Liver (tissue), 9 donors: Measurements from ENCODE around the gene GRK5. TPM values are rescaled to one million over a fixed set of nuclear protein-coding genes. Genes with fewer than 3 reads are reported as not detected.

ENCODE experiments used
- DNase-seq: peaks from one replicate; pipeline ENCODE4 v3.0.0-alpha.2; 2017; ENCODE audit warnings: low spot score
- H3K27ac ChIP-seq, 2 donors: one replicate each; pipeline ENCODE4 v1.7.0; 2013; ENCODE audit warnings: inconsistent platforms in 2 of 2, low read length in 2 of 2, control low read depth in 1 of 2, low read depth in 1 of 2, mild to moderate bottlenecking in 1 of 2
- H3K27me3 ChIP-seq, 4 donors: one replicate each; pipeline versions ENCODE4 v1.6.1 to v1.7.0; 2013; ENCODE audit warnings: low read length in 3 of 4, inconsistent platforms in 1 of 4, mild to moderate bottlenecking in 1 of 4, moderate library complexity in 1 of 4; ENCODE audit not compliant: control insufficient read depth in 4 of 4, insufficient read depth in 4 of 4
- H3K36me3 ChIP-seq, 4 donors: one replicate each; pipeline versions ENCODE4 v1.6.1 to v1.7.0; 2013; ENCODE audit warnings: low read length in 3 of 4, mild to moderate bottlenecking in 3 of 4, low read depth in 1 of 4, moderate library complexity in 1 of 4; ENCODE audit not compliant: control insufficient read depth in 4 of 4, insufficient read depth in 3 of 4
- H3K4me1 ChIP-seq, 4 donors: one replicate each; pipeline versions ENCODE4 v1.6.1 to v1.7.0; 2013; ENCODE audit warnings: low read length in 3 of 4, mild to moderate bottlenecking in 3 of 4, moderate library complexity in 1 of 4; ENCODE audit not compliant: control insufficient read depth in 4 of 4, insufficient read depth in 4 of 4
- H3K4me3 ChIP-seq, 3 donors: one replicate each; pipeline versions ENCODE4 v1.6.1 to v1.7.0; 2013; ENCODE audit warnings: low read length in 3 of 3, control low read depth in 1 of 3, low read depth in 1 of 3, mild to moderate bottlenecking in 1 of 3
- H3K9ac ChIP-seq, 2 donors: one replicate each; pipeline ENCODE4 v1.7.0; 2013; ENCODE audit warnings: low read length in 2 of 2, mild to moderate bottlenecking in 2 of 2, moderate library complexity in 2 of 2, control low read depth in 1 of 2, low read depth in 1 of 2
- H3K9me3 ChIP-seq, 4 donors: one replicate each; pipeline versions ENCODE4 v1.6.1 to v1.7.0; 2013; ENCODE audit warnings: low read length in 3 of 4; ENCODE audit not compliant: control insufficient read depth in 4 of 4
- EGR1 ChIP-seq, 2 donors: IDR thresholded peaks; 2 replicates each; pipeline ENCODE4 v1.6.1; 2016 to 2018; ENCODE audit warnings: antibody characterized with exemption in 2 of 2, low read depth in 2 of 2
- FOXA2 ChIP-seq: IDR thresholded peaks from 2 replicates; pipeline ENCODE4 v1.6.1; 2016; ENCODE audit warnings: antibody characterized with exemption
- GABPA ChIP-seq, 2 donors: IDR thresholded peaks in 1 of 2; conservative IDR thresholded peaks in 1 of 2; 2 replicates each; pipeline ENCODE4 v1.6.1; 2016; ENCODE audit warnings: antibody characterized with exemption in 2 of 2, mild to moderate bottlenecking in 1 of 2, moderate library complexity in 1 of 2
- HNF4A ChIP-seq, 2 donors: conservative IDR thresholded peaks; 2 replicates each; pipeline ENCODE4 v1.6.1; 2016; ENCODE audit warnings: antibody characterized with exemption in 2 of 2, mild to moderate bottlenecking in 2 of 2
- HNF4G ChIP-seq: IDR thresholded peaks from 2 replicates; pipeline ENCODE4 v1.6.1; 2016; ENCODE audit warnings: antibody characterized with exemption
- JUND ChIP-seq, 2 donors: IDR thresholded peaks; 2 replicates each; pipeline ENCODE4 v1.6.1; 2016; ENCODE audit warnings: antibody characterized with exemption in 2 of 2
- NR2F2 ChIP-seq: IDR thresholded peaks from 2 replicates; pipeline ENCODE4 v1.6.1; 2016; ENCODE audit warnings: antibody characterized with exemption
- RAD21 ChIP-seq, 2 donors: IDR thresholded peaks; 2 replicates each; pipeline ENCODE4 v1.6.1; 2016; ENCODE audit warnings: antibody characterized with exemption in 2 of 2, mild to moderate bottlenecking in 2 of 2
- RXRA ChIP-seq, 2 donors: IDR thresholded peaks; 2 replicates each; pipeline ENCODE4 v1.6.1; 2017 to 2018; ENCODE audit warnings: antibody characterized with exemption in 2 of 2, mild to moderate bottlenecking in 1 of 2
- TAF1 ChIP-seq: conservative IDR thresholded peaks from 2 replicates; pipeline ENCODE4 v1.6.1; 2016; ENCODE audit warnings: antibody characterized with exemption, mild to moderate bottlenecking
- WGBS: extraction: QIAGEN DNeasy Blood & Tissue Kit; methylation state at CpG from one replicate; pipeline ENCODE4 v1.1.7; 2013; 5-methylcytosine and 5-hydroxymethylcytosine counted together
- polyA plus RNA-seq, 2 donors: library from polyadenylated mRNA; stranded (reverse) in 1 of 2; unstranded in 1 of 2; fragments of 200-250 nt in 1 of 2; fragments of >200 nt in 1 of 2; fragmentation: Nextera tagmentation in 1 of 2; extraction: Ambion mirVana in 1 of 2; gene quantifications; one replicate each; pipeline versions ENCODE4 v1.2.1 to v1.2.3, GENCODE V29; 2013 to 2015
- total RNA-seq, 2 donors: library from RNA; depleted of rRNA; stranded (reverse); fragments of >200 nt; gene quantifications; one replicate each; pipeline ENCODE4 v1.2.3, GENCODE V29; 2014
- TF ChIP-seq, protein P1 (sequence below): IDR thresholded peaks from 2 replicates; pipeline ENCODE4 v1.6.1; 2016; ENCODE audit warnings: antibody characterized with exemption
- TF ChIP-seq, protein P2 (sequence below): IDR thresholded peaks from 2 replicates; pipeline ENCODE4 v1.6.1; 2016; ENCODE audit warnings: antibody characterized with exemption, mild to moderate bottlenecking
- TF ChIP-seq, protein P3 (sequence below): fragments of 150-350 bp; IDR thresholded peaks from 2 replicates; pipeline ENCODE4 v1.5.1; 2017; ENCODE audit warnings: improper control_type of control experiment, low read depth, low read length; ENCODE audit not compliant: missing input control
- TF ChIP-seq, protein P4 (sequence below): IDR thresholded peaks from 2 replicates; pipeline ENCODE4 v1.6.1; 2016; ENCODE audit warnings: antibody characterized with exemption
- donor health status: healthy.
- donor health status: healthy.
- donor health status: healthy.
- donor health status: healthy.
- donor health status: healthy.

Gene GRK5
- total and polyA plus RNA-seq, 4 donors, result 2.1 to 6.6 (median 5.1) TPM

DNA sequence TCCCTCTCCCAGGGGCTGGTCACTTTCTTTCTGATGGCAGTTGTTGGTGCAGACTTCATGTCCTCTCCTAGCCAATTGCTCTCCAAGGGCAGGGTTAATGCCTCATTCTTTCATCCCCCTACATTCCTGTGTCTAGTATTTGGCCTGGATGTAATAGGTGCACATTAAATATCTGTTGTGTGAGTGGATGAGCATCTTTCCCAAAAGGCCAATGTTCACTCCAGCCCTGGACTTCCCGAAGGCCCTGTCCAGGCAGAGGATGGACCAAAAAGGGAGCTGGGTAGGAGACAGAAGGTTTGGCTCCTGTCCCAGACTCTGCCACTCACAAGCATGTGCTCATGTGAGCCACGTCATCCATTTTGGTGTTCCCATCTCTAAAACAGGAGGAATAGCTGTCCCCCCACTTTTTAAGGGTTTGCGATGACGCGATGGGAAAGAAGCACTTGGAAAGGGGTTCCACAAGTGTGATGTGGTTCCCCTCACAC, 287.7 kb downstream of the GRK5 start:
- Histone ChIP-seq H3K27ac (no peak overlapping the region), H3K9ac (no peak overlapping the region), H3K9me3 (no peaks in the 10 kb centered on the region), H3K4me3 (no peak overlapping the region), H3K27me3 (no peaks in the 10 kb centered on the region), H3K4me1 (no peaks in the 10 kb centered on the region), H3K36me3 (no peaks in the 10 kb centered on the region)
- TF ChIP-seq, protein P1, sequence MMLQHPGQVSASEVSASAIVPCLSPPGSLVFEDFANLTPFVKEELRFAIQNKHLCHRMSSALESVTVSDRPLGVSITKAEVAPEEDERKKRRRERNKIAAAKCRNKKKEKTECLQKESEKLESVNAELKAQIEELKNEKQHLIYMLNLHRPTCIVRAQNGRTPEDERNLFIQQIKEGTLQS, result no peak
- TF ChIP-seq RAD21 (IDR thresholded peaks at IDR 0.05), result no peak
- no peak for TF ChIP-seq NR2F2
- no peak for TF ChIP-seq RXRA (IDR thresholded peaks at IDR 0.05)
- TF ChIP-seq, protein P2, sequence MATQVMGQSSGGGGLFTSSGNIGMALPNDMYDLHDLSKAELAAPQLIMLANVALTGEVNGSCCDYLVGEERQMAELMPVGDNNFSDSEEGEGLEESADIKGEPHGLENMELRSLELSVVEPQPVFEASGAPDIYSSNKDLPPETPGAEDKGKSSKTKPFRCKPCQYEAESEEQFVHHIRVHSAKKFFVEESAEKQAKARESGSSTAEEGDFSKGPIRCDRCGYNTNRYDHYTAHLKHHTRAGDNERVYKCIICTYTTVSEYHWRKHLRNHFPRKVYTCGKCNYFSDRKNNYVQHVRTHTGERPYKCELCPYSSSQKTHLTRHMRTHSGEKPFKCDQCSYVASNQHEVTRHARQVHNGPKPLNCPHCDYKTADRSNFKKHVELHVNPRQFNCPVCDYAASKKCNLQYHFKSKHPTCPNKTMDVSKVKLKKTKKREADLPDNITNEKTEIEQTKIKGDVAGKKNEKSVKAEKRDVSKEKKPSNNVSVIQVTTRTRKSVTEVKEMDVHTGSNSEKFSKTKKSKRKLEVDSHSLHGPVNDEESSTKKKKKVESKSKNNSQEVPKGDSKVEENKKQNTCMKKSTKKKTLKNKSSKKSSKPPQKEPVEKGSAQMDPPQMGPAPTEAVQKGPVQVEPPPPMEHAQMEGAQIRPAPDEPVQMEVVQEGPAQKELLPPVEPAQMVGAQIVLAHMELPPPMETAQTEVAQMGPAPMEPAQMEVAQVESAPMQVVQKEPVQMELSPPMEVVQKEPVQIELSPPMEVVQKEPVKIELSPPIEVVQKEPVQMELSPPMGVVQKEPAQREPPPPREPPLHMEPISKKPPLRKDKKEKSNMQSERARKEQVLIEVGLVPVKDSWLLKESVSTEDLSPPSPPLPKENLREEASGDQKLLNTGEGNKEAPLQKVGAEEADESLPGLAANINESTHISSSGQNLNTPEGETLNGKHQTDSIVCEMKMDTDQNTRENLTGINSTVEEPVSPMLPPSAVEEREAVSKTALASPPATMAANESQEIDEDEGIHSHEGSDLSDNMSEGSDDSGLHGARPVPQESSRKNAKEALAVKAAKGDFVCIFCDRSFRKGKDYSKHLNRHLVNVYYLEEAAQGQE, result no peak
- TF ChIP-seq EGR1 (IDR thresholded peaks at IDR 0.05; ENCODE audit: low read depth in 2 of 2), result no peak
- no peak for TF ChIP-seq FOXA2
- DNase-seq, result no peak
- 95% methylated on average over 5 of the region's 5 CpGs for WGBS

DNA sequence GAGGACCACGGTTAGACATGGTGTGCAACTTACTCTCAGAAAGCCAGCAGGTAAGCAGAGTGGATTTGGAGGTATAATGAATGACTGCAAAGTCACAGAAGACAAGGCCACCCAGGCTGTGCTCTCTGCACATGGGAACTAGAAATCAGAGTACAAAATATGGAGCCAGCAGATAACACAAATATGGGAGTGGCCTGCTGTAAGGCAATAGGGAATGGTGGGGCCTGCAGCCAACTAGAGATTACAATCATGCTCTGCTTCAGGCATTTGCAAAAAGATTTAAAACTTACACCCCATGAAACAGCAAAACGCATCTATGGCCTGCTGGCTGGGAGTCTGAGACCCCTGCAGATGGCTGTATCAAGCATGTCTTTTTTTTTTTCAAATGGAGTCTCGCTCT, 288.2 kb downstream of the GRK5 start:
- TF ChIP-seq NR2F2 (no peak), JUND (IDR thresholded peaks at IDR 0.05) (no peak), RAD21 (IDR thresholded peaks at IDR 0.05) (no peak), GABPA (IDR thresholded peaks at IDR 0.05 in 1 of 2, conservative IDR thresholded peaks at IDR 0.05 in 1 of 2) (no peak), EGR1 (IDR thresholded peaks at IDR 0.05; ENCODE audit: low read depth in 2 of 2) (no peak), HNF4A (conservative IDR thresholded peaks at IDR 0.05) (no peak), HNF4G (no peak), TAF1 (no peak)
- TF ChIP-seq, protein P2, result no peak
- TF ChIP-seq, protein P1, result no peak
- TF ChIP-seq, protein P3, sequence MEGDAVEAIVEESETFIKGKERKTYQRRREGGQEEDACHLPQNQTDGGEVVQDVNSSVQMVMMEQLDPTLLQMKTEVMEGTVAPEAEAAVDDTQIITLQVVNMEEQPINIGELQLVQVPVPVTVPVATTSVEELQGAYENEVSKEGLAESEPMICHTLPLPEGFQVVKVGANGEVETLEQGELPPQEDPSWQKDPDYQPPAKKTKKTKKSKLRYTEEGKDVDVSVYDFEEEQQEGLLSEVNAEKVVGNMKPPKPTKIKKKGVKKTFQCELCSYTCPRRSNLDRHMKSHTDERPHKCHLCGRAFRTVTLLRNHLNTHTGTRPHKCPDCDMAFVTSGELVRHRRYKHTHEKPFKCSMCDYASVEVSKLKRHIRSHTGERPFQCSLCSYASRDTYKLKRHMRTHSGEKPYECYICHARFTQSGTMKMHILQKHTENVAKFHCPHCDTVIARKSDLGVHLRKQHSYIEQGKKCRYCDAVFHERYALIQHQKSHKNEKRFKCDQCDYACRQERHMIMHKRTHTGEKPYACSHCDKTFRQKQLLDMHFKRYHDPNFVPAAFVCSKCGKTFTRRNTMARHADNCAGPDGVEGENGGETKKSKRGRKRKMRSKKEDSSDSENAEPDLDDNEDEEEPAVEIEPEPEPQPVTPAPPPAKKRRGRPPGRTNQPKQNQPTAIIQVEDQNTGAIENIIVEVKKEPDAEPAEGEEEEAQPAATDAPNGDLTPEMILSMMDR, result no peak
- TF ChIP-seq, protein P4, sequence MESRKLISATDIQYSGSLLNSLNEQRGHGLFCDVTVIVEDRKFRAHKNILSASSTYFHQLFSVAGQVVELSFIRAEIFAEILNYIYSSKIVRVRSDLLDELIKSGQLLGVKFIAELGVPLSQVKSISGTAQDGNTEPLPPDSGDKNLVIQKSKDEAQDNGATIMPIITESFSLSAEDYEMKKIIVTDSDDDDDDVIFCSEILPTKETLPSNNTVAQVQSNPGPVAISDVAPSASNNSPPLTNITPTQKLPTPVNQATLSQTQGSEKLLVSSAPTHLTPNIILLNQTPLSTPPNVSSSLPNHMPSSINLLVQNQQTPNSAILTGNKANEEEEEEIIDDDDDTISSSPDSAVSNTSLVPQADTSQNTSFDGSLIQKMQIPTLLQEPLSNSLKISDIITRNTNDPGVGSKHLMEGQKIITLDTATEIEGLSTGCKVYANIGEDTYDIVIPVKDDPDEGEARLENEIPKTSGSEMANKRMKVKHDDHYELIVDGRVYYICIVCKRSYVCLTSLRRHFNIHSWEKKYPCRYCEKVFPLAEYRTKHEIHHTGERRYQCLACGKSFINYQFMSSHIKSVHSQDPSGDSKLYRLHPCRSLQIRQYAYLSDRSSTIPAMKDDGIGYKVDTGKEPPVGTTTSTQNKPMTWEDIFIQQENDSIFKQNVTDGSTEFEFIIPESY, result no peak
- Histone ChIP-seq H3K4me1 (no peaks in the 10 kb centered on the region), H3K9ac (no peak overlapping the region), H3K9me3 (no peaks in the 10 kb centered on the region), H3K27me3 (no peaks in the 10 kb centered on the region), H3K27ac (no peak overlapping the region), H3K4me3 (no peak overlapping the region), H3K36me3 (no peaks in the 10 kb centered on the region)
- DNase-seq, result no peak
- 92% methylated on average over 3 of the region's 3 CpGs for WGBS
